Activated CD8-positive, alpha-beta memory T cell treated with anti-CD3 and anti-CD28 coated beads, Interleukin-2, amount 10 ng/mL, durations not matched to agents 7 days and 5 days (primary cell): ENCODE results near the gene FZD1. TPM values are rescaled to one million over a fixed set of nuclear protein-coding genes. Genes with fewer than 3 reads are reported as not detected.

Experiments
- ATAC-seq: fragments of 150-1000 bp; cut with Tn5 transposase; one replicate; pipeline ENCODE4 v1.10.0; 2021; ENCODE audit warnings: moderate library complexity
- CTCF ChIA-PET: fragments of 350-600 bp; sonication (Branson Sonifier 250); formaldehyde crosslinking; loops from one replicate; lab custom pipeline; 2021; ENCODE audit warnings: antibody characterized with exemption; lab: Charles Lee
- DNase-seq: peaks from one replicate; pipeline ENCODE4 v3.0.0-alpha.2; 2020
- H3K27ac Mint-ChIP-seq: one replicate; pipeline ENCODE4 v1.8.0; 2021; ENCODE audit warnings: mild to moderate bottlenecking, mixed read lengths
- H3K27me3 Mint-ChIP-seq: one replicate; pipeline ENCODE4 v1.8.0; 2021; ENCODE audit warnings: mixed read lengths
- H3K36me3 Mint-ChIP-seq: one replicate; pipeline ENCODE4 v1.8.0; 2021; ENCODE audit warnings: mild to moderate bottlenecking, mixed read lengths
- H3K4me1 Mint-ChIP-seq: one replicate; pipeline ENCODE4 v1.8.0; 2021; ENCODE audit warnings: mixed read lengths
- H3K4me3 Mint-ChIP-seq: one replicate; pipeline ENCODE4 v1.8.0; 2021; ENCODE audit warnings: mild to moderate bottlenecking, moderate library complexity, mixed read lengths
- H3K9me3 Mint-ChIP-seq: one replicate; pipeline ENCODE4 v1.8.0; 2022; ENCODE audit warnings: low read depth, mixed read lengths
- total RNA-seq, 2 experiments: library from RNA; stranded (reverse); gene quantifications; one replicate each; pipeline ENCODE4 v1.2.3, GENCODE V29; 2021

The FZD1 gene
- total RNA-seq, 2 experiments from 2014 or later, result not detected

- no peaks in the 10 kb centered on the region for H3K36me3 Mint-ChIP-seq
- CTCF ChIA-PET, result no interaction called here
Measured at GRCh38 chr7:91270372-91270771, 6.1 kb downstream of the FZD1 start.

GRCh38 chr7:91276909-91277308 lies 12.7 kb downstream of the FZD1 start:
- H3K36me3 Mint-ChIP-seq, result no peaks in the 10 kb centered on the region
- ATAC-seq, result no peak
- CTCF ChIA-PET, result no interaction called here
- H3K27ac Mint-ChIP-seq, result no peak overlapping the region
- H3K27me3 Mint-ChIP-seq, result no peaks in the 10 kb centered on the region
- no peaks in the 10 kb centered on the region for H3K4me1 Mint-ChIP-seq
- no peak overlapping the region for H3K4me3 Mint-ChIP-seq
- DNase-seq, result no peak
- no peaks in the 10 kb centered on the region for H3K9me3 Mint-ChIP-seq

More at GRCh38 chr7:91270372-91270771, 6.1 kb downstream of the FZD1 start:
- ATAC-seq, result no peak
- no peak overlapping the region for H3K4me3 Mint-ChIP-seq
- DNase-seq, result no peak
- peaks cover 25% of the 10 kb centered on the region for H3K27me3 Mint-ChIP-seq
- H3K9me3 Mint-ChIP-seq, result no peaks in the 10 kb centered on the region
- H3K4me1 Mint-ChIP-seq, result peaks cover 3% of the 10 kb centered on the region
- no peak overlapping the region for H3K27ac Mint-ChIP-seq

DNA sequence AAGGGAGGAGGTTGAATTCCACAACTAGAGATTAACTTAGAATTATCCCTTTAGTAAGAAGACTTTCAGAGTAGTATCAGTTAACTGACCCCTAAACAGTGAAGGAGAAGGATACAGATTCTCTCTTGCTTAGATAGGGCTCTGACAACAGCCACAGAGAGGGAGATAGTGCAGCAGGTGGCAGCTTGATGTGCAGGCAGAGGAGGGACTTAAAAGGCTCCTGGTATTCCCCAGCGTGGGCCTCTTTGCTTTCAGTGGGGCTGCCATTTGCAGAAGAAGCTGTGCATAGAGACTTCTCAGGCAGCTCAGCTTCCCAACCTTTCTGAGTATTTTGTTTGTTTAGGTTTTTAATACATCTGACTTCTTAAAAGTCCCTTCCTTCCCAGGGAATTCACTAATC lies 16.0 kb downstream of the FZD1 start:
- Mint-ChIP-seq H3K36me3 (no peaks in the 10 kb centered on the region), H3K4me3 (no peak overlapping the region), H3K27me3 (no peaks in the 10 kb centered on the region), H3K4me1 (no peaks in the 10 kb centered on the region), H3K9me3 (no peaks in the 10 kb centered on the region), H3K27ac (no peak overlapping the region)
- ATAC-seq (no peak), DNase-seq (no peak)
- CTCF ChIA-PET, result no interaction called here

DNA sequence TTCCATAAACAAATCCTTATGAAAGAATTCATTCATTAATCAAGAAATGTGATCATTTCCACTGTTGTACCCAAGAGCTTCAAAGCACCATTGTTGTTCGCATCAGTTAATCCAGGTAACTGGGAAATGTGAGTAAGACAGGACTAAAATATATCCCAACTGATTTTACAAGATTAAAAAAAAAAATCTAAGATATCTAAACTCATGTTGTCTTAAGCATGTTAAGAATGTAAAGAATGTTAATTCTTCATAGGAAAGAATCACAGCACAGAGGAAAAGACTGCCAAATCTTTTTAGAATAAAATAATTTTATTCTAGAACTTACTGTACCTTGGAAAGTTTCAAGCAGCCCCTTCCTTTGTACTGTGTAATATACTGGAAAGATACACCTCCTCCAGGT lies 16.4 kb downstream of the FZD1 start:
- no peak for DNase-seq
- H3K36me3 Mint-ChIP-seq, result no peaks in the 10 kb centered on the region
- CTCF ChIA-PET, result no interaction called here
- H3K27ac Mint-ChIP-seq, result no peak overlapping the region
- no peaks in the 10 kb centered on the region for H3K9me3 Mint-ChIP-seq
- no peaks in the 10 kb centered on the region for H3K4me1 Mint-ChIP-seq
- no peak overlapping the region for H3K4me3 Mint-ChIP-seq
- ATAC-seq, result no peak
- H3K27me3 Mint-ChIP-seq, result no peaks in the 10 kb centered on the region

GRCh38 chr7:91285696-91286355 lies 21.6 kb downstream of the FZD1 start:
- H3K4me1 Mint-ChIP-seq, result no peaks in the 10 kb centered on the region
- H3K4me3 Mint-ChIP-seq, result no peak overlapping the region
- DNase-seq, result no peak
- H3K27me3 Mint-ChIP-seq, result no peaks in the 10 kb centered on the region
- no peak overlapping the region for H3K27ac Mint-ChIP-seq
- CTCF ChIA-PET, result no interaction called here
- no peak for ATAC-seq
- H3K36me3 Mint-ChIP-seq, result no peaks in the 10 kb centered on the region
- no peaks in the 10 kb centered on the region for H3K9me3 Mint-ChIP-seq

- no peaks in the 10 kb centered on the region for H3K4me1 Mint-ChIP-seq
- CTCF ChIA-PET, result no interaction called here
Measured at GRCh38 chr7:91286432-91286831, 22.2 kb downstream of the FZD1 start.

GRCh38 chr7:91287371-91288084 lies 23.3 kb downstream of the FZD1 start:
- Mint-ChIP-seq H3K36me3 (no peaks in the 10 kb centered on the region), H3K9me3 (no peaks in the 10 kb centered on the region), H3K27ac (no peak overlapping the region), H3K4me1 (no peaks in the 10 kb centered on the region), H3K27me3 (no peaks in the 10 kb centered on the region), H3K4me3 (no peak overlapping the region)
- ATAC-seq (no peak), DNase-seq (no peak)
- CTCF ChIA-PET, result no interaction called here

More at GRCh38 chr7:91286432-91286831, 22.2 kb downstream of the FZD1 start:
- ATAC-seq (no peak), DNase-seq (no peak)
- no peak overlapping the region for H3K27ac Mint-ChIP-seq
- H3K4me3 Mint-ChIP-seq, result no peak overlapping the region
- no peaks in the 10 kb centered on the region for H3K9me3 Mint-ChIP-seq
- no peaks in the 10 kb centered on the region for H3K27me3 Mint-ChIP-seq
- H3K36me3 Mint-ChIP-seq, result no peaks in the 10 kb centered on the region

GRCh38 chr7:91288208-91288824 lies 24.1 kb downstream of the FZD1 start:
- Mint-ChIP-seq H3K36me3 (no peaks in the 10 kb centered on the region), H3K4me1 (no peaks in the 10 kb centered on the region), H3K9me3 (no peaks in the 10 kb centered on the region), H3K27me3 (no peaks in the 10 kb centered on the region), H3K27ac (no peak overlapping the region), H3K4me3 (no peak overlapping the region)
- ATAC-seq (no peak), DNase-seq (no peak)
- CTCF ChIA-PET, result no interaction called here

GRCh38 chr7:91289633-91290254 lies 25.5 kb downstream of the FZD1 start:
- H3K27ac Mint-ChIP-seq, result no peak overlapping the region
- no peak for ATAC-seq
- no peak overlapping the region for H3K4me3 Mint-ChIP-seq
- no peaks in the 10 kb centered on the region for H3K9me3 Mint-ChIP-seq
- H3K36me3 Mint-ChIP-seq, result no peaks in the 10 kb centered on the region
- DNase-seq, result no peak
- H3K4me1 Mint-ChIP-seq, result no peaks in the 10 kb centered on the region
- CTCF ChIA-PET, result no interaction called here
- no peaks in the 10 kb centered on the region for H3K27me3 Mint-ChIP-seq

GRCh38 chr7:91291302-91291701 lies 27.1 kb downstream of the FZD1 start:
- H3K9me3 Mint-ChIP-seq, result no peaks in the 10 kb centered on the region
- H3K4me3 Mint-ChIP-seq, result no peak overlapping the region
- DNase-seq, result no peak
- no peak for ATAC-seq
- no peaks in the 10 kb centered on the region for H3K4me1 Mint-ChIP-seq
- no peak overlapping the region for H3K27ac Mint-ChIP-seq
- H3K36me3 Mint-ChIP-seq, result no peaks in the 10 kb centered on the region
- CTCF ChIA-PET, result no interaction called here
- H3K27me3 Mint-ChIP-seq, result no peaks in the 10 kb centered on the region

DNA sequence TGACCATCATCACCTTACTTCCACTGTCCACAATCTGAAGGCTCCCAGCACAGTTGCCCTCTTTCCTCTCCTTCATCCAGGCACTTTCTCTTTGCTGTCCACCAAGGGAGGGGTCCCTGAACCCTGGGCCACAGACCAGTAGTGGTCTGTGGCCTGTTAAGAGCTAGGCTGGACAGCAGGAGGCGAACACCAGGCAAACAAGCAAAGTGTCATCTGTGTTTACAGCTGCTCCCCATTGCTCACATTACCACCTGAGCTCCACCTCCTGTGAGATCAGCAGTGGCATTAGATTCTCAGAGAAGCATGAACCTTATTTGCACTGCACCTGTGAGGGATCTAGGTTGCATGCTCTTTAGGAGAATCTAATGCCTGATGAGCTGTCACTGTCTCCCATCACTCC lies 27.7 kb downstream of the FZD1 start:
- DNase-seq (no peak), ATAC-seq (no peak)
- CTCF ChIA-PET, result no interaction called here
- no peak overlapping the region for H3K4me3 Mint-ChIP-seq
- no peaks in the 10 kb centered on the region for H3K36me3 Mint-ChIP-seq
- H3K27ac Mint-ChIP-seq, result no peak overlapping the region
- H3K9me3 Mint-ChIP-seq, result no peaks in the 10 kb centered on the region
- H3K27me3 Mint-ChIP-seq, result no peaks in the 10 kb centered on the region
- H3K4me1 Mint-ChIP-seq, result no peaks in the 10 kb centered on the region

- H3K36me3 Mint-ChIP-seq, result no peaks in the 10 kb centered on the region
- no peaks in the 10 kb centered on the region for H3K4me1 Mint-ChIP-seq
- no peak overlapping the region for H3K27ac Mint-ChIP-seq
- ATAC-seq (no peak), DNase-seq (no peak)
- no peak overlapping the region for H3K4me3 Mint-ChIP-seq
- no peaks in the 10 kb centered on the region for H3K9me3 Mint-ChIP-seq
- no peaks in the 10 kb centered on the region for H3K27me3 Mint-ChIP-seq
- CTCF ChIA-PET, result no interaction called here
Measured at GRCh38 chr7:91292506-91292905, 28.3 kb downstream of the FZD1 start.

GRCh38 chr7:91293136-91293535 lies 28.9 kb downstream of the FZD1 start:
- ATAC-seq, result no peak
- no peak for DNase-seq
- Mint-ChIP-seq H3K9me3 (no peaks in the 10 kb centered on the region), H3K27me3 (no peaks in the 10 kb centered on the region), H3K27ac (no peak overlapping the region), H3K4me1 (no peaks in the 10 kb centered on the region), H3K4me3 (no peak overlapping the region), H3K36me3 (no peaks in the 10 kb centered on the region)
- CTCF ChIA-PET, result no interaction called here

GRCh38 chr7:91293840-91294239 lies 29.6 kb downstream of the FZD1 start:
- ATAC-seq, result no peak
- H3K36me3 Mint-ChIP-seq, result no peaks in the 10 kb centered on the region

More at GRCh38 chr7:91293840-91294239, 29.6 kb downstream of the FZD1 start:
- no peak for DNase-seq
- Mint-ChIP-seq H3K4me3 (no peak overlapping the region), H3K27ac (no peak overlapping the region), H3K27me3 (no peaks in the 10 kb centered on the region), H3K9me3 (no peaks in the 10 kb centered on the region), H3K4me1 (no peaks in the 10 kb centered on the region)
- CTCF ChIA-PET, result no interaction called here
